Lower leg skin (tissue), 4 donors: Measurements from ENCODE around the gene VSTM1. TPM values are rescaled to one million over a fixed set of nuclear protein-coding genes. Genes with fewer than 3 reads are reported as not detected.

Experiments
- DNase-seq, 2 donors: peaks; one replicate each; pipeline ENCODE4 v3.0.0-alpha.2; 2019; ENCODE audit warnings: low spot score in 2 of 2
- H3K4me3 ChIP-seq: fragments of 200-600 bp; sonication (generic); 2 replicates; pipeline ENCODE4 v1.5.1; 2017; ENCODE audit warnings: mild to moderate bottlenecking, low read depth; ENCODE audit not compliant: poor library complexity, severe bottlenecking
- CTCF ChIP-seq, 3 donors: fragments of 450-650 bp; IDR thresholded peaks; one replicate each; pipeline ENCODE4 v1.5.1; 2016; ENCODE audit warnings: antibody characterized with exemption in 3 of 3, mild to moderate bottlenecking in 3 of 3, moderate library complexity in 2 of 3
- POLR2A ChIP-seq, 2 donors: fragments of 450-650 bp; IDR thresholded peaks; one replicate each; pipeline ENCODE4 v1.6.1; 2016 to 2017; ENCODE audit warnings: antibody characterized with exemption in 2 of 2, mild to moderate bottlenecking in 1 of 2, moderate library complexity in 1 of 2
- WGBS, 2 donors: methylation state at CpG; one replicate each; pipeline ENCODE4 v1.1.5; 2018; 5-methylcytosine and 5-hydroxymethylcytosine counted together
- intact Hi-C: fragments of 100-400 bp; cut with DNase I; formaldehyde crosslinking; loops from one replicate; pipeline ENCODE4 v1.15.0; 2023; ENCODE audit warnings: low total_unique reads
- total RNA-seq, 4 donors: library from RNA; depleted of rRNA; stranded (reverse); fragments of >200 nt; gene quantifications; one replicate each; pipeline ENCODE4 v1.1.0, GENCODE V29; 2016

The VSTM1 gene
- total RNA-seq, 4 donors from 2014 or later: not detected

GRCh38 chr19:54030895-54031586, 32.7 kb downstream of the VSTM1 start:
- TF ChIP-seq POLR2A (IDR thresholded peaks at IDR 0.05) (no peak), CTCF (IDR thresholded peaks at IDR 0.05) (no peak)
- intact Hi-C loops: no loop called here
- DNase-seq: no peak
- H3K4me3 ChIP-seq: no peak overlapping the region
- WGBS, 2 donors: 35 to 44% methylated on average over 13 of the region's 13 CpGs

- TF ChIP-seq CTCF (IDR thresholded peaks at IDR 0.05) (no peak), POLR2A (IDR thresholded peaks at IDR 0.05) (no peak)
- peak in 1 of 2 donors; percentile 43 for DNase-seq
- no peak overlapping the region for H3K4me3 ChIP-seq
- 37 to 38% methylated on average over 9 of the region's 9 CpGs for WGBS, 2 donors
- intact Hi-C loops: loop anchor here (10.0 kb wide), 1 partner anchor 125 kb away; the partner anchor contains the start of gene CACNG7
These were observed 33.7 kb downstream of the VSTM1 start for GRCh38 chr19:54029930-54030490.

- DNase-seq: no peak
- intact Hi-C loops: loop anchor here (10.0 kb wide), 1 partner anchor 124 kb away; the partner anchor contains the start of gene CACNG7
- whole genome bisulfite sequencing, 2 donors: 80 to 81% methylated on average over 3 of the region's 3 CpGs
- no peak for TF ChIP-seq CTCF (IDR thresholded peaks at IDR 0.05)
- TF ChIP-seq POLR2A (IDR thresholded peaks at IDR 0.05): no peak
- no peak overlapping the region for H3K4me3 ChIP-seq
These were observed 34.4 kb downstream of the VSTM1 start for GRCh38 chr19:54029301-54029700.

- 67 to 73% methylated on average over 7 of the region's 7 CpGs for WGBS, 2 donors
- no peak overlapping the region for H3K4me3 ChIP-seq
- no peak for DNase-seq
- TF ChIP-seq POLR2A (IDR thresholded peaks at IDR 0.05): no peak
- intact Hi-C loops: loop anchor here (10.0 kb wide), 1 partner anchor 122 kb away; the partner anchor contains the start of gene CACNG7
These were observed 37.0 kb downstream of the VSTM1 start for GRCh38 chr19:54026656-54027055.

GRCh38 chr19:54024660-54025059, 39.0 kb downstream of the VSTM1 start:
- DNase-seq: no peak
- no peak overlapping the region for H3K4me3 ChIP-seq
- TF ChIP-seq POLR2A (IDR thresholded peaks at IDR 0.05): no peak
- TF ChIP-seq CTCF (IDR thresholded peaks at IDR 0.05): no peak
- intact Hi-C loops: loop anchor here (5.0 to 10.0 kb wide), 2 partner anchors 120 to 232 kb away; partner anchors contain the start of gene CACNG7
- 80 to 83% methylated on average over 9 of the region's 9 CpGs for WGBS, 2 donors

- no peak overlapping the region for H3K4me3 ChIP-seq
- DNase-seq: no peak
- intact Hi-C loops: loop anchor here (5.0 to 10.0 kb wide), 2 partner anchors 118 to 231 kb away; partner anchors contain the start of gene CACNG7
- TF ChIP-seq POLR2A (IDR thresholded peaks at IDR 0.05) (no peak), CTCF (IDR thresholded peaks at IDR 0.05) (no peak)
- 44 to 58% methylated on average over 3 of the region's 3 CpGs for WGBS, 2 donors
These were observed 40.5 kb downstream of the VSTM1 start for GRCh38 chr19:54023191-54023590.
